MCF 10A (cell line): ENCODE measurements around the gene VPS13A. TPM values are rescaled to one million over a fixed set of nuclear protein-coding genes. Genes with fewer than 3 reads are reported as not detected.
"Not testable (repeated sequence)": the region's sequence is repeated elsewhere in the genome, so short reads cannot be mapped to it uniquely, and the experiment has no call there.

Experiments used
- BruUV-seq: library from RNA; stranded (reverse); fragments of 400-500 nt; replicated peaks from 2 replicates; lab custom pipeline; 2021; lab: Mats Ljungman, UMichigan
- CTCF ChIA-PET: fragments of 300-600 bp; sonication (Branson Sonifier 250); formaldehyde crosslinking; extraction: SDS; loops from one replicate; lab custom pipeline; 2021; ENCODE audit warnings: antibody characterized with exemption, inconsistent platforms; lab: Yijun Ruan, JAX
- POLR2A ChIA-PET: fragments of 300-600, 350-650 bp; sonication (Branson Sonifier 250); formaldehyde crosslinking; extraction: SDS; loops from one replicate; lab custom pipeline; 2020; ENCODE audit warnings: antibody characterized with exemption, inconsistent platforms; lab: Yijun Ruan, JAX
- DNase-seq: peaks from one replicate; pipeline ENCODE4 v3.0.0-alpha.2; 2018; ENCODE audit not compliant: unreplicated experiment
- H3K27ac Mint-ChIP-seq: one replicate; pipeline ENCODE4 v1.8.0; 2022; ENCODE audit warnings: mild to moderate bottlenecking, low read depth, mixed read lengths; ENCODE audit not compliant: unreplicated experiment
- H3K27me3 Mint-ChIP-seq: one replicate; pipeline ENCODE4 v1.8.0; 2022; ENCODE audit warnings: mixed read lengths; ENCODE audit not compliant: insufficient read depth, unreplicated experiment
- H3K36me3 Mint-ChIP-seq: one replicate; pipeline ENCODE4 v1.8.0; 2022; ENCODE audit warnings: mild to moderate bottlenecking, moderate library complexity, mixed read lengths; ENCODE audit not compliant: insufficient read depth, unreplicated experiment
- H3K4me1 Mint-ChIP-seq: one replicate; pipeline ENCODE4 v1.8.0; 2022; ENCODE audit warnings: mixed read lengths; ENCODE audit not compliant: insufficient read depth, unreplicated experiment
- H3K4me3 Mint-ChIP-seq: one replicate; pipeline ENCODE4 v1.8.0; 2022; ENCODE audit warnings: mild to moderate bottlenecking, moderate library complexity, mixed read lengths; ENCODE audit not compliant: unreplicated experiment
- H3K9me3 Mint-ChIP-seq: one replicate; pipeline ENCODE4 v1.8.0; 2022; ENCODE audit warnings: mixed read lengths; ENCODE audit not compliant: unreplicated experiment
- intact Hi-C: fragments of 100-400 bp; cut with micrococcal nuclease; formaldehyde crosslinking; loops from 2 replicates; pipeline ENCODE4 v1.14.1; 2022
- total RNA-seq: library from RNA; stranded (reverse); gene quantifications from 2 replicates; pipeline ENCODE4 v1.2.3, GENCODE V29; 2022
- TF ChIP-seq, protein P1 (sequence below): fragments of 200-600 bp; IDR thresholded peaks from one replicate; pipeline ENCODE4 v1.8.0; 2022; ENCODE audit warnings: antibody characterized with exemption, mild to moderate bottlenecking; ENCODE audit not compliant: unreplicated experiment

VPS13A gene
- total RNA-seq, 1 experiment from 2014 or later, result 29.6 TPM

DNA sequence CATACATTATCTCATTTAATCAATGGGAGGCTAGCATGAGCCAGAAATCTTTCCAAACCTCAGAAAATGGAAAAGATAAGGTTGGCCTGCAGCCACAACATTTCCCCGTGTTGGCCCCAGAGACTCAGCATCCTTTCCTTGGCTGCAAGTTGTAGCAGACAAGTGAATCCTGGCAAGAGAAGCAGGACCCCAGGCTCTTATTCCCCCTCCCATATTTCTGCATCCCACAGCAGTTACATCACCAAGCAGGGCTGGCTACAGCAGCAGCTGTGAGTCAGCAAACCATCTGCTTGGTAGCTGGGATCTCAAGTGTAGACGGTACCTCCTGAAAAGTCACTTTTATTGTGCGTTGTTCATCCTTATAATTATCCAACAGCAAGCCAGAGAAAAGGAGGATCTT is 258.4 kb downstream of the VPS13A start:
- ChIA-PET CTCF (interaction anchor here (0.6 to 7.7 kb wide), 5 partner anchors 21 to 317 kb away, joined by 3 to 121 read pairs (median 34); no protein-coding TSS in a partner anchor), POLR2A (no interaction called here)
- H3K9me3 Mint-ChIP-seq, result no peaks in the 10 kb centered on the region
- no peaks in the 10 kb centered on the region for H3K27me3 Mint-ChIP-seq
- TF ChIP-seq, protein P1, sequence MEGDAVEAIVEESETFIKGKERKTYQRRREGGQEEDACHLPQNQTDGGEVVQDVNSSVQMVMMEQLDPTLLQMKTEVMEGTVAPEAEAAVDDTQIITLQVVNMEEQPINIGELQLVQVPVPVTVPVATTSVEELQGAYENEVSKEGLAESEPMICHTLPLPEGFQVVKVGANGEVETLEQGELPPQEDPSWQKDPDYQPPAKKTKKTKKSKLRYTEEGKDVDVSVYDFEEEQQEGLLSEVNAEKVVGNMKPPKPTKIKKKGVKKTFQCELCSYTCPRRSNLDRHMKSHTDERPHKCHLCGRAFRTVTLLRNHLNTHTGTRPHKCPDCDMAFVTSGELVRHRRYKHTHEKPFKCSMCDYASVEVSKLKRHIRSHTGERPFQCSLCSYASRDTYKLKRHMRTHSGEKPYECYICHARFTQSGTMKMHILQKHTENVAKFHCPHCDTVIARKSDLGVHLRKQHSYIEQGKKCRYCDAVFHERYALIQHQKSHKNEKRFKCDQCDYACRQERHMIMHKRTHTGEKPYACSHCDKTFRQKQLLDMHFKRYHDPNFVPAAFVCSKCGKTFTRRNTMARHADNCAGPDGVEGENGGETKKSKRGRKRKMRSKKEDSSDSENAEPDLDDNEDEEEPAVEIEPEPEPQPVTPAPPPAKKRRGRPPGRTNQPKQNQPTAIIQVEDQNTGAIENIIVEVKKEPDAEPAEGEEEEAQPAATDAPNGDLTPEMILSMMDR, result no peak
- intact Hi-C loops, result loop anchor here (10.0 kb wide), 1 partner anchor 929 kb away; no protein-coding TSS in a partner anchor
- H3K4me3 Mint-ChIP-seq, result no peak overlapping the region
- no peak overlapping the region for H3K27ac Mint-ChIP-seq
- BruUV-seq, result no TSS peak
- peaks cover 5% of the 10 kb centered on the region for H3K36me3 Mint-ChIP-seq
- DNase-seq, result no peak
- peaks cover 4% of the 10 kb centered on the region for H3K4me1 Mint-ChIP-seq

DNA sequence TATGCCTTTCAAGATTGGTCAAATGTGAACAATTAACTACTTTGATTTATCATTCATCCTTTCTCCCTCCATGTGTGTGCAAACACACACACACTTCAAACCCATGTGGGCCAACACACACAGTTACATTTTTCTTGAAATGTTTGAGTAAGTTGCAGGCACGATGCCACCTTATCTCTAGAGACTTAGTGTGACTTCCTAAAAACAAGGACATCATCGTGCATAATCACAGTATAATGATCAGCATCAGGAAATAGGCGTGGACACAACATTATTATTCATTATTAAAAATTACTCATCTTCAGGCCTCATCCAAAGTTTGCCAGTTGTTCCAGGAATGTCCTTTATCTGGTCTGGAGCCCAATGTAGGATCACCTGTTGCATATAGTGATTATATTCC is 261.3 kb downstream of the VPS13A start:
- intact Hi-C loops, result loop anchor here (10.0 kb wide), 1 partner anchor 926 kb away; no protein-coding TSS in a partner anchor
- Mint-ChIP-seq H3K4me3 (no peak overlapping the region), H3K4me1 (peaks cover 4% of the 10 kb centered on the region), H3K27me3 (no peaks in the 10 kb centered on the region), H3K36me3 (peaks cover 5% of the 10 kb centered on the region), H3K9me3 (no peaks in the 10 kb centered on the region), H3K27ac (no peak overlapping the region)
- BruUV-seq, result no TSS peak
- ChIA-PET CTCF (interaction anchor here (0.6 to 7.7 kb wide), 3 partner anchors 18 to 596 kb away, joined by 3 to 91 read pairs (median 16); no protein-coding TSS in a partner anchor), POLR2A (no interaction called here)
- TF ChIP-seq, protein P1, result no peak
- no peak for DNase-seq

DNA sequence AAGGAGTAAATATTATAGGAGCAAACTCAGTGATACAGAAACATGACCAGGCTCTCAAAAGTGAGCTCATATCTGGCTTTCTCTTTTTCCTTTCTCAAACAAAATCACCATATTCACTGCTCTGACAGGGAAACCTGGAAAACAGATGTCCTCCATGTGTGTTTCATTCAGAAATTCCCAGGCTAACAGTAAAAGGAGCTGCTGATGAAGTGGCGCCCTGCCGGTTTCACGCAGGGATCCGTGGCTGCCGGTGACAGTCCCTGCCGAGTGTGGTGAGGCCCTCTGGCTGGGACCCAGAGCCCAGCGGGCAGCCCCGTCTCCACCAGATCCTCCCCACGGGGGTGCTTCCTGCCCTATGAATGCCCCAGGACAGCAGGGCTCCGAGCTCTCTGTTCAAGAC is 262.7 kb downstream of the VPS13A start:
- intact Hi-C loops, result no loop called here
- Mint-ChIP-seq H3K27me3 (no peaks in the 10 kb centered on the region), H3K36me3 (no peaks in the 10 kb centered on the region), H3K4me3 (no peak overlapping the region), H3K9me3 (no peaks in the 10 kb centered on the region), H3K27ac (no peak overlapping the region), H3K4me1 (no peaks in the 10 kb centered on the region)
- ChIA-PET CTCF (interaction anchor here (0.5 to 9.6 kb wide), 4 partner anchors 18 to 929 kb away, joined by 3 to 132 read pairs (median 4); no protein-coding TSS in a partner anchor), POLR2A (no interaction called here)
- BruUV-seq, result no TSS peak
- no peak for DNase-seq
- TF ChIP-seq, protein P1, result no peak

DNA sequence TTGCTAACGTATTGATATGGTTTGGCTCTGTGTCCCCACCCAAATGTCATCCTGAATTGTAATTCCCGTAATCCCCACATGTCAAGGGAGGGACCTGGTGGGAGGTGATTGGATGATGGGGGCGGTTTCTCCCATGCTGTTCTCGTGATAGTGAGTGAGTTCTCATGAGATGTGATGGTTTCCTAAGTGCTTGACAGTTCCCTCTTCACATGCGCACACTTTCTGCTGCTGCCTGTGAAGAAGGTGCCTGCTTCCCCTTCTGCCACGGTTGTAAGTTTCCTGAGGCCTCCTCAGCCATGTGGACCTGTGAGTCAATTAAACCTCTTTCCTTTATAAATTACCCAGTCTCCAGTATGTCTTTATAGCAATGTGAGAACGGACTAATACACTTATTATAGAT is 263.8 kb downstream of the VPS13A start:
- H3K4me1 Mint-ChIP-seq, H3K4me3 Mint-ChIP-seq, H3K27me3 Mint-ChIP-seq, DNase-seq, BruUV-seq, H3K9me3 Mint-ChIP-seq, H3K36me3 Mint-ChIP-seq, POLR2A ChIA-PET, intact Hi-C loops, H3K27ac Mint-ChIP-seq: not testable (repeated sequence)
- CTCF ChIA-PET, result interaction anchor here (0.6 to 9.6 kb wide), 2 partner anchors 17 to 515 kb away, joined by 3 to 132 read pairs; no protein-coding TSS in a partner anchor
